22Rv1 (cell line): Measurements from ENCODE around the gene BOK.

Source experiments
- ZFX ChIP-seq: fragments of 450-650 bp; IDR thresholded peaks from 2 replicates; pipeline ENCODE4 v1.6.1; 2017; ENCODE audit warnings: antibody characterized with exemption, borderline replicate concordance
- TF ChIP-seq, protein P1 (sequence below): fragments of 450-650 bp; IDR thresholded peaks from 2 replicates; pipeline ENCODE4 v1.5.1; 2017; ENCODE audit warnings: mild to moderate bottlenecking

DNA sequence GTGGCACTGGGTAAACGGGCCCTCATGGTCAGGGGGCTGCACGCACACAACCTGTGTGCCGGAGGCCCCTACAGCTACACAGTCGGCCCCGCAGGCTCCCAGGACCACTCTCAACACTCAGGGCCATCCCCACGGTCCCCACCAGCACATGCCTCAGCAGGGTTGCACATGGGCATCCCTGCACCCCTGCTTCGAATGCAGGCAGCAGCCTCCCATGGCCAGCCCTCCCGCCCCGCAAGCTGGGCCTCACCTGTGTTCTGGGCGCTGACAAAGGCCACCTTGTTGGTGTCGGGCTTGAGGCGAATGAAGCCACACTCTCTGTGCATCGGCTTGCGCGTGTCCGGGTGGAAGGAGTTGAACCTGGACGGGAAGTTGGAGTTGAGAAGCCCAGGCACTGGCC lies 44.2 kb downstream of the BOK start:
- TF ChIP-seq, protein P1, sequence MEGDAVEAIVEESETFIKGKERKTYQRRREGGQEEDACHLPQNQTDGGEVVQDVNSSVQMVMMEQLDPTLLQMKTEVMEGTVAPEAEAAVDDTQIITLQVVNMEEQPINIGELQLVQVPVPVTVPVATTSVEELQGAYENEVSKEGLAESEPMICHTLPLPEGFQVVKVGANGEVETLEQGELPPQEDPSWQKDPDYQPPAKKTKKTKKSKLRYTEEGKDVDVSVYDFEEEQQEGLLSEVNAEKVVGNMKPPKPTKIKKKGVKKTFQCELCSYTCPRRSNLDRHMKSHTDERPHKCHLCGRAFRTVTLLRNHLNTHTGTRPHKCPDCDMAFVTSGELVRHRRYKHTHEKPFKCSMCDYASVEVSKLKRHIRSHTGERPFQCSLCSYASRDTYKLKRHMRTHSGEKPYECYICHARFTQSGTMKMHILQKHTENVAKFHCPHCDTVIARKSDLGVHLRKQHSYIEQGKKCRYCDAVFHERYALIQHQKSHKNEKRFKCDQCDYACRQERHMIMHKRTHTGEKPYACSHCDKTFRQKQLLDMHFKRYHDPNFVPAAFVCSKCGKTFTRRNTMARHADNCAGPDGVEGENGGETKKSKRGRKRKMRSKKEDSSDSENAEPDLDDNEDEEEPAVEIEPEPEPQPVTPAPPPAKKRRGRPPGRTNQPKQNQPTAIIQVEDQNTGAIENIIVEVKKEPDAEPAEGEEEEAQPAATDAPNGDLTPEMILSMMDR = no peak
- no peak for TF ChIP-seq ZFX
